HUES64 (cell line): ENCODE measurements around the gene KIF19.

Experiments used
- H3K27ac ChIP-seq: 2 replicates; pipeline ENCODE4 v1.7.0; 2013; ENCODE audit warnings: low read depth, low read length, inconsistent platforms
- H3K27me3 ChIP-seq: 2 replicates; pipeline ENCODE4 v1.6.1; 2013; ENCODE audit warnings: mild to moderate bottlenecking, low read length; ENCODE audit not compliant: insufficient read depth
- H3K36me3 ChIP-seq: 2 replicates; pipeline ENCODE4 v1.6.1; 2013; ENCODE audit warnings: mild to moderate bottlenecking, low read length; ENCODE audit not compliant: insufficient read depth
- H3K4me1 ChIP-seq: 2 replicates; pipeline ENCODE4 v1.6.1; 2013; ENCODE audit warnings: mild to moderate bottlenecking, low read length, moderate library complexity; ENCODE audit not compliant: insufficient read depth
- H3K4me3 ChIP-seq: 2 replicates; pipeline ENCODE4 v1.5.1; 2013; ENCODE audit warnings: mild to moderate bottlenecking, low read length, moderate library complexity
- H3K9ac ChIP-seq: 2 replicates; pipeline ENCODE4 v1.6.1; 2013; ENCODE audit warnings: mild to moderate bottlenecking, low read depth, low read length
- H3K9me3 ChIP-seq: 2 replicates; pipeline ENCODE4 v1.6.1; 2013; ENCODE audit warnings: low read depth, low read length; ENCODE audit not compliant: insufficient read depth
- WGBS: fragments of 150-250, 120-280 bp; methylation state at CpG from one replicate; pipeline ENCODE4 v1.1.7; 2013; ENCODE audit warnings: missing lambda C conversion rate; 5-methylcytosine and 5-hydroxymethylcytosine counted together

The KIF19 gene

DNA sequence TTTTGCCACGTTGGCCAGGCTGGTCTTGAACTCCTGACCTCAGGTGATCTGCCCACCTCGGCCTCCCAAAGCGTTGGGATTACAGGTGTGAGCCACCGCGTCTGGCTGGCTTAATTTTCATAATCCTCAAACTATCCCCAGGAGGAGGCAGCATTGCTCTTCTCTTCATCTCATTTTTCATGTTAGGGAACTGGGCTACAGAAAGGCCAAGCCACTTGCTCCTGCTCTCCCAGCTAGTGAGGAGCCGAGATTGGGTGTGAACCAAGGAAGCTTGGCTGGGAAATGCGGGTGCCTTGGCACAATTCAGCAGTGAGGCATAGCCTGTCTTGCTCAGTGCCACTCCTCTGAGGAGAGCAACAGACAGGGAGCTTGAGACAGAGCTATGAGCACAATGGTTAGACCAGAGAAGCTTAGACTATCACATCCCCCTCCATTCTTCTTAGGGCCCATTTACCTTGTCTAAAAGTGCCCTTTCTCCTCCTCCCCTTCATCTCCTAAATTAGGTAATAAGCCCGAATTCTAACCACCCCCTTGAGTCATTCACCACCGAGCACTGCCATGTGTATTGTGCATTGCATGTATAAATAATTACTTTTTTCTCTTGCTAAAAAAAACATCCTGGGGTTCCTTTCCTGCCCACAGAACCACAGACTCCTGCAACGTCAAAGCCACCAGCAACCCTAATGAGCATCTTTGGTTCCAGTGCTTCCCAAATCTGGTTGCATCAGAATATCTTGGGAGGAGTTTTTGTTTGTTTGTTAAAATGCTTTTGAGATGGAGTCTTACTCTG lies 20.0 kb upstream of the KIF19 start:
- no peak overlapping the region for H3K4me3 ChIP-seq
- WGBS: 89% methylated on average over 9 of the region's 10 CpGs
- H3K27ac ChIP-seq: no peak overlapping the region
- H3K4me1 ChIP-seq: no peaks in the 10 kb centered on the region
- H3K9ac ChIP-seq: no peak overlapping the region
- H3K36me3 ChIP-seq: no peaks in the 10 kb centered on the region
- H3K27me3 ChIP-seq: no peaks in the 10 kb centered on the region
- no peaks in the 10 kb centered on the region for H3K9me3 ChIP-seq

DNA sequence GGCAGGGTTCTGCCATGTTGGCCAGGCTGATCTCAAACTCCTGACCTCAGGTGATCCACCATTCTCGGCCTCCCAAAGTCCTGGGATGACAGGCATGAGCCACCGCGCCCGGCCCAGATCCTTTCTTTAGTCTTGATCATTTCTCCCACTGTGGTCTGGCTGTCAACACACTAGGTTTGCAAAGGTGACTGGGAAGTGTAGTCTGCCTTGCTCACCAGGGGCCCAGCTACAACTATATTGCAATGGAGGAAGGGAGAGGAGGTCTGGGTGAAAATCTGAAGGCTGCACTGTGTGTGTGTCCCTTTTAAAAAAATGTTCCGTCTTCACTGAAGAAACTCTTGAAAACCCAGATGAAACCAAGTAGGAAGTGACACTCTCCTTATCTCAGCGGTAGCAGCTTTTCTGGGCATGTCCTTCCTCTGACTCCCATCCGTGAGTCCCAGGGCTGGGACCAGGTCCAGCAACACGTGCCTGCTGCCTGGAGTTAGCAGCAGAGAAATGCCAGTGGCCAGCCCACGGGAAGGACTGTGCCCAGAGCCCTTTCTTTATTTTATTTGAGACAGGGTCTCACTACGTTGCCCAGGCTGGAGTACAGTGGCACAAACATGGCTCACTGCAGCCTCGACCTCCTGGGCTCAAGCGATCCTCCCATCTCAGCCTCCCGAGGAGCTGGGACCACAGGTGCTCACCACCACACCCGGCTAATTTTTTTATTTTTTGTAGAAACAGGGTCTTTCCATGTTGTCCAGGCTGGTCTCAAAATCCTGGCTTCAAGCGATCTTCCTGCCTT lies 17.8 kb upstream of the KIF19 start:
- Histone ChIP-seq H3K4me1 (no peaks in the 10 kb centered on the region), H3K36me3 (no peaks in the 10 kb centered on the region), H3K4me3 (no peak overlapping the region), H3K9me3 (peaks cover 3% of the 10 kb centered on the region; the same call in 1 of the 2 replicates), H3K27me3 (no peaks in the 10 kb centered on the region), H3K27ac (no peak overlapping the region), H3K9ac (no peak overlapping the region)
- WGBS: 89% methylated on average over 15 of the region's 15 CpGs

DNA sequence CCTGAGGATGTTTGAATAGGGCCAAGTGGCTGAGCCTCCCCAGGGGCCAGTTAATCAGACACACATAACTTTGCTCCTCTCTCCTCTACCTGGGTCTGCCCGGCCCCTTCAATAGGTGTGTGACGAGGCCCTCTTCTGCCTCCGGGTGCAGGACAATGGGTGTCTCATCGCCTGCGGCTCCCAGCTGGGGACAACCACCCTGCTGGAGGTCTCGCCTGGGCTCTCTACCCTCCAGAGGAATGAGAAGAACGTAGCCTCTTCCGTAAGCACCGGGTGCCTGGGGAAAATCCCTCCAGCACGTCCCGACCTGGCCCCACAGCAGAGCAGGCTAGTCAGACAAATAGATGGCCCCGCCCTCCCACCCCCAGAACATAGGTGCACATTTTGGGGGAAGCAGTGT lies 16.1 kb upstream of the KIF19 start:
- no peaks in the 10 kb centered on the region for H3K36me3 ChIP-seq
- H3K4me1 ChIP-seq: no peaks in the 10 kb centered on the region
- no peak overlapping the region for H3K27ac ChIP-seq
- H3K4me3 ChIP-seq: no peak overlapping the region
- H3K9ac ChIP-seq: no peak overlapping the region
- H3K27me3 ChIP-seq: no peaks in the 10 kb centered on the region
- 78% methylated on average over 11 of the region's 12 CpGs for WGBS
- H3K9me3 ChIP-seq: peaks cover 3% of the 10 kb centered on the region; the same call in 1 of the 2 replicates

DNA sequence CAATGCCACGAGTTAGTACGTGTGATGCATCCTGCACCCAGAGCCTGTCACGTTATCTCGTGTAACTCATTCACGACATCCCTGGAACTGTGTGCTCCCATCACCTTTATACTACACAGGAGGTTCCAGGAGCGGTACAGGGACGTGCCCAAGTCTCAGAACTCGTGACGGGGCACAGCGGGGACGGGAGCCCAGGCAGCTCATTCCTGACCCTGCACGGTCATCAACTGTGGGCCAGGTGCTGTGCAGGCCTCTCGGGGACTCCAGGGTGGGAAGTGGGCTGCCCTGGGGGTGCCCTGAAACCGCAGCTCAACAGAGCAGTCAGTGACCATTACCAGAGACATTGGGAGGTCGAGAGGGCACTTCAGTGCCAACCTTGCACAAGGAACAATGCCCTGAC lies 11.1 kb upstream of the KIF19 start:
- H3K9me3 ChIP-seq: peaks cover 3% of the 10 kb centered on the region; the same call in 1 of the 2 replicates
- H3K36me3 ChIP-seq: no peaks in the 10 kb centered on the region
- 92% methylated on average over 15 of the region's 15 CpGs for whole genome bisulfite sequencing
- no peaks in the 10 kb centered on the region for H3K4me1 ChIP-seq
- no peak overlapping the region for H3K4me3 ChIP-seq
- H3K9ac ChIP-seq: no peak overlapping the region
- H3K27me3 ChIP-seq: no peaks in the 10 kb centered on the region
- no peak overlapping the region for H3K27ac ChIP-seq

DNA sequence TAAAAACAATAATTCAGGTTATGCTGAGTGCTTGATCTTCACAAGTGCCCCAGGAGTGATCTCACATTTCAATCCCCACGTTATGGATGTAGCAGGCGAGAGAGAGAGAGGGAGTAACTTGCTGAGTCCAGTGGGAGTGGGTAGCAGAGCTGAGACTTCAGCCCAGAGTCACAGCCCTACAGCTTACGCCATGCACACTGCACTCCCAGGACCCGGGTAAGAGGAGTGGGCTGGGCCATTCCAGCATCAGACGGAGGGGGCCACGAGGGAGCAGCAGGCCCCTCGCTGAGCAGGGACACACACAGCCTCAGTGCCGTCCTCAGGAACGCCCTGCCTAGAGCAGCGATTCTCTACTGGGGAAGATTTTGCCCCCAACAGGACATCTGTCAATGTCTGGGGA lies 9.8 kb upstream of the KIF19 start:
- Histone ChIP-seq H3K36me3 (no peaks in the 10 kb centered on the region), H3K9me3 (peaks cover 3% of the 10 kb centered on the region; the same call in 1 of the 2 replicates), H3K4me1 (no peaks in the 10 kb centered on the region), H3K27ac (no peak overlapping the region), H3K4me3 (no peak overlapping the region), H3K9ac (no peak overlapping the region), H3K27me3 (0 out of 2 replicates have a peak, but pooled peaks cover under 1% of the 10 kb centered on the region)
- 76% methylated on average over 10 of the region's 10 CpGs for WGBS

DNA sequence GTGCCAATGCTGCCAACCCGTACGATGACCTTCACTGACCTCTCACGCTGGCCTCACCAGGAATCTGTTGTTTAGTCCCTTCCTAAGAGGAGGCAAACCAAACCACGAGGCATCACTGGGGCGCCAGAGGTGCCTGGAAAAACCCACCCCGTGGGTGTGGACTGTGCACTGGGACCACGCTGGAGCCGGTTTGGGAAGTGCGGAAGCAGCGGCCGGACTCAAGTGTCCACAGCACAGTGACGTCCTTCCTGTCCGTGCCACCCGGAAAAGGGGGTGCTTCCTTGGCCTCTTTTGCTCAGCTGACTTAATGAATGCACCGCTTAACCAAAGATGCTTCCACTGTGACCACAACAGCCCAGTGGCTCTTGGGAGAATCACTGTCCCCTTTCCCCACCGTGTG lies 9.0 kb upstream of the KIF19 start:
- H3K27me3 ChIP-seq: 0 out of 2 replicates have a peak, but pooled peaks cover 2% of the 10 kb centered on the region
- H3K36me3 ChIP-seq: no peaks in the 10 kb centered on the region
- WGBS: 90% methylated on average over 16 of the region's 16 CpGs

DNA sequence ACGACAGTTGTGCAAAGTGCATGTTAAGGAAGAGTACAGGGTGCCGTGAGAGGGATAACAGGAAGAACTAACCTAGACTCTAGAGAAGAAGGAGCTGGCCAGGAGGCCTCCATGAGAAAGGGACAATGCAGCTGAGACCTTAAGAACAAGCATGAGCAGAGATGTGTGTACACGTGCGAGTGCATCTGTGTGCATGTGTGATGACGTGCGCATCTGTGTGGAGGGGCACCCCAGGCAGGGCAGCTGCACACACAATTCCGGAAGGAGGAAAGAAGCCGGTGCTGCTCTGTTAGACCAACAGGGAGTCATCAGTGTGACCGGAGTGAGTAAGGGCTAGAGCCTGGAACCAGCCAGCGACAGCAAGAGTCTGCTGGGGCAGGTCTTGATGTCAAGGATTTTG lies 7.6 kb upstream of the KIF19 start:
- 0 out of 2 replicates have a peak, but pooled peaks cover 2% of the 10 kb centered on the region for H3K27me3 ChIP-seq
- H3K4me3 ChIP-seq: no peak overlapping the region
- no peak overlapping the region for H3K9ac ChIP-seq
- H3K9me3 ChIP-seq: no peaks in the 10 kb centered on the region
- no peak overlapping the region for H3K27ac ChIP-seq
- 94% methylated on average over 10 of the region's 10 CpGs for WGBS
- H3K36me3 ChIP-seq: no peaks in the 10 kb centered on the region
- H3K4me1 ChIP-seq: no peaks in the 10 kb centered on the region

More for the DNA sequence above, 9.0 kb upstream of the KIF19 start:
- Histone ChIP-seq H3K9ac (no peak overlapping the region), H3K27ac (no peak overlapping the region), H3K4me1 (no peaks in the 10 kb centered on the region), H3K9me3 (peaks cover 3% of the 10 kb centered on the region; the same call in 1 of the 2 replicates), H3K4me3 (no peak overlapping the region)

DNA sequence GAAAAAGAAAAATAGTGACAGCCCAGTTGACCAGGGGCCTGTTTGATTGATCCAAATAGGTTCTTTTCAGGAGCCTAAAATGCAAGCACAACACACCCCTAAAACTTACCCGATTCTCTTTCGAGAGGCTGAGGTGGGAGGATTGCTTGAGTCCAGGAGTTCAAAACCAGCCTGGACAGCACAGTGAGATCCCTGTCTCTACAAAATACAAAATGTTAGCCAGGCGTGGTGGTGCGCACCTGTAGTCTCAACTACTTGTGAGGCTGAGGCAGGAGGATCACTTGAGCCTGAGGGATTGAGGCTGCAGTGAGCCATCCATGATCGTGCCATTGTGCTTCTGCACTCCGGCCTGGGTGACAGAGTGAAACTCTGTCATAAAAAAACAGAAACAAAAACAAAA lies 1.5 kb upstream of the KIF19 start:
- Histone ChIP-seq H3K4me1 (peaks cover 5% of the 10 kb centered on the region), H3K9me3 (no peaks in the 10 kb centered on the region), H3K9ac (no peak overlapping the region), H3K27ac (no peak overlapping the region), H3K4me3 (no peak overlapping the region), H3K36me3 (no peaks in the 10 kb centered on the region), H3K27me3 (peaks cover 34% of the 10 kb centered on the region)
- WGBS: 84% methylated on average over 6 of the region's 6 CpGs

DNA sequence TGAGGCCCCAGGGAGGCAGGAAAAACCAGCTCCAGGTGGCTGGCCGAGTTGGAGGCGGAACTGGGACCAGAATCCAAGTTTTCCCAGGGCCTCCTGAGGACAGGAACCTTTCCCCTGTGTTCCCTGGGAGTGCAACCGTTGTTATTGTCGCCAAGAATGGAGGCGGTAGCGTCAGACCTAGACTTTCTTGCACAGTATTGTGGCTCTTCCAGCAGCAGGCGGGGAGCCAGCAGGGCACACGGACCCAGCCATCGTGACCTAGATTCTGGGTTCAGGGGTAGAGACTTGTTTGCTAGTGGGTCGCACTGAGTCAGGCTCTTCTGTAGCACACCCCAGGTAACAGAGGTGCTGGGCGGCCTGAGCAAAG lies 667 bp upstream of the KIF19 start:
- H3K9me3 ChIP-seq: no peaks in the 10 kb centered on the region
- 56% methylated on average over 11 of the region's 11 CpGs for WGBS
- no peak overlapping the region for H3K27ac ChIP-seq
- peaks cover 5% of the 10 kb centered on the region for H3K4me1 ChIP-seq
- H3K9ac ChIP-seq: no peak overlapping the region
- peak overlapping the region; percentile 57; the same call in 1 of the 2 replicates for H3K4me3 ChIP-seq
- no peaks in the 10 kb centered on the region for H3K36me3 ChIP-seq
- H3K27me3 ChIP-seq: peaks cover 34% of the 10 kb centered on the region

DNA sequence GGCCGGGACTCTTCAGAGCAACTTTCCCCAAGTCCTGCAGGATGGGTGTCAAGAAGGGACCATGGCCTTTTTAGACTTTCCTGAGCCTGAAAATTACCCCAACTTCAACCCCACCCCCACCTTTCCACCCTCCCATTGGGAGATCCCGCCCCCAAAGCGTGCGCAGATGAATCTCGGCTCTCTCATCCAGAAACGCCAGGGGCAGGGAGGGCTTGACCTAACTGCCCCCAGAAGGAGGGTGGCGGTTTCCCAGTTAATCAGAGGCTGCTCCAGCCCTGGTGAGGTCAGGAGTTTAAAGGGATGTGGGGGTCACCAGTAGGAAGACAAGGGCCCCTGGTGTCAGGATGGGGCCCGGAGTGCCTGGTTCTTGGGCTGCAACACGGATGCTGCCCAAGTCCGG lies 480 bp downstream of the KIF19 start:
- H3K9ac ChIP-seq: no peak overlapping the region
- H3K4me3 ChIP-seq: peak overlapping the region; percentile 57
- H3K4me1 ChIP-seq: peaks cover 5% of the 10 kb centered on the region
- no peak overlapping the region for H3K27ac ChIP-seq
- WGBS: 33% methylated on average over 10 of the region's 10 CpGs
- no peaks in the 10 kb centered on the region for H3K9me3 ChIP-seq
- no peaks in the 10 kb centered on the region for H3K36me3 ChIP-seq
- peaks cover 32% of the 10 kb centered on the region for H3K27me3 ChIP-seq

DNA sequence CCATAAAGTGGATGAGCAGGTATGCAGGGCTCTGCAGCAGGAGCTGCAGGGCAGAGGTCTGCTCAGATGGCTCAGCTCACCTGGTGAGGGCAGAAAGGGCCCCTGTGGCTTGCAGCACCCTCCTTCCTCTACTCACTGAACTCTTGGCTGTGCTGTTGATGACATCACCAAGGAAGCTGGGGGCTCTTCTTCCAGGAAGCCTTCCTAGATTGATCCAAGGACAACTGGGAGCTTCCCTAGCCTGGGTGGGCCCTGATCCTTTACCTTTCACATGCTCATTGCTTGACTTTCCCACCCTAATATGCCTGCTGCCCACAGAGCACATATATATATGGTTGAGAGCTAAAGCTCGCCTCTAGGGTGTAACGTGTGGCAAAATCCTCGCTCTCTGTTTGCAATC lies 2.5 kb downstream of the KIF19 start:
- H3K9ac ChIP-seq: no peak overlapping the region
- H3K9me3 ChIP-seq: no peaks in the 10 kb centered on the region
- 87% methylated on average over 3 of the region's 3 CpGs for WGBS
- peaks cover 32% of the 10 kb centered on the region for H3K27me3 ChIP-seq
- no peak overlapping the region for H3K4me3 ChIP-seq
- no peak overlapping the region for H3K27ac ChIP-seq
- H3K4me1 ChIP-seq: peaks cover 10% of the 10 kb centered on the region
- H3K36me3 ChIP-seq: no peaks in the 10 kb centered on the region
